HG03571 (cell line): ENCODE data around the gene NIPBL.
"Not testable (repeated sequence)": the region's sequence is repeated elsewhere in the genome, so short reads cannot be mapped to it uniquely, and the experiment has no call there.

Experiments used
- ATAC-seq: cut with Tn5 transposase; IDR thresholded peaks from one replicate; pipeline ENCODE4 v1.9.1; 2021; ENCODE audit not compliant: unreplicated experiment

The NIPBL gene

DNA sequence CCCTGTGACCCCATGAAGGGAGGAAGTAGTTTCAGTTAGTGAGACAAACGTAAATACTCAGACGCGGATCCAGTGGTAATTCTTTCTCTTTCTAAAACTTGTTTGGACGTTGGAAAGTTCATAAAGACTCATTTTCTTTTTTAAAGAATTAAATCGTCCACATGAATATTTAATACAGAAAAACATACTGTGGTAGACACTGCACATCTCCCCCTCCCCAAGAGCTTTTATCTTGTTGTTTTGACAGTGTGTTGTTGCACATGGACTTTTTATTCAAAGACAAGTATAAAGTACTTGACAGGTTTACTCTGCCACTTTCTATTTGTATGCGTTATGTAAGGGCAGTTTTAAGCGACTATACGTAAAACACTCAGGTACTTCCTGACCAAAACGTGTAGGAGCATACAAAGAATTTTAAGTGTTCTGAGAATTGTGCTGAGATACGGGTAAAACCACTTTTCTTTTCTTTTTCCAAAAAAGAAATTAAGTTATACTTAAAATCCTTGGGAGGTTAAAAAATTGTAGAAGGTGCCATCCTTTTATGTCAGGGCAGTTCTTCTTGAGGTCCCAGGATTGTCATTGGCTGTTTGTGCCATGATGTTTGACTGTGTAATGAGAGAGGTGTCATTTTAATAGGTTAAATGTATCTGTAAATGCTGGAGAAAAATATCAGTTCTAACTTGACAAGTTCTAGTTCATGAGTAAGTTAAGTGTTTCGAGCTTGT is 1.3 kb downstream of the NIPBL start:
- ATAC-seq: no peak

DNA sequence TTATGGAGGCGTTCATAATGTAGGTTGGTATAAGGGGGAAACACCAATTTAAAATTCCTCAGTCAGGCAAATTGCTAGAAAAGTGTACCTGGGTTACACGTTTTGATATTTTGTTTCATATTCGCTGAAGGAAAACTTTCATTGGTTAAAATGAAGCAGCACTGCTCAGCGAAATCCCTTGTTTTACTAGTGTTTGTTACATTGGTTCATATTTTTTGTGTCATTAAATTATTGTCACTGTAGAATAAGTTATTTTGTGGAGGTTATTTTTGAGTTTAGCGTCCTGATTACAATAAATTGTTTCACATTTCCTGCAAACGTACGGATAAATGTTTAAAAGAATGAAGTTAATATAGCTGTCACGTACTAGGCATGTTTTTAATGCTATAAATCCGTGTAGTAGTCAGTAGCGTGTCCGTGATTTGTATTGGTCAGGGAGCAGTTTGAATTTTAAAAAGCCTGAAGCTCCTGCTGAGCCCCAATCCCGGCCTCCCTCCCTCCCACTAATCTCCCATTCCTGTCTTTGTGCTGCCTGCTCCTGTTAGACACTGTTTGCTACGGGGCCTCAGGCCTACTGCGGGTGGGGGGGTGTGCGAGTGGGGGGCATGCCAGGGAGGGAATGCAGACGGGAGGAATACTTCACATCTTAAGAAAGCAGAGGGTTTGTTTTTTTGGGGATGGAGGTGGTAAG is 2.0 kb downstream of the NIPBL start:
- no peak for ATAC-seq

DNA sequence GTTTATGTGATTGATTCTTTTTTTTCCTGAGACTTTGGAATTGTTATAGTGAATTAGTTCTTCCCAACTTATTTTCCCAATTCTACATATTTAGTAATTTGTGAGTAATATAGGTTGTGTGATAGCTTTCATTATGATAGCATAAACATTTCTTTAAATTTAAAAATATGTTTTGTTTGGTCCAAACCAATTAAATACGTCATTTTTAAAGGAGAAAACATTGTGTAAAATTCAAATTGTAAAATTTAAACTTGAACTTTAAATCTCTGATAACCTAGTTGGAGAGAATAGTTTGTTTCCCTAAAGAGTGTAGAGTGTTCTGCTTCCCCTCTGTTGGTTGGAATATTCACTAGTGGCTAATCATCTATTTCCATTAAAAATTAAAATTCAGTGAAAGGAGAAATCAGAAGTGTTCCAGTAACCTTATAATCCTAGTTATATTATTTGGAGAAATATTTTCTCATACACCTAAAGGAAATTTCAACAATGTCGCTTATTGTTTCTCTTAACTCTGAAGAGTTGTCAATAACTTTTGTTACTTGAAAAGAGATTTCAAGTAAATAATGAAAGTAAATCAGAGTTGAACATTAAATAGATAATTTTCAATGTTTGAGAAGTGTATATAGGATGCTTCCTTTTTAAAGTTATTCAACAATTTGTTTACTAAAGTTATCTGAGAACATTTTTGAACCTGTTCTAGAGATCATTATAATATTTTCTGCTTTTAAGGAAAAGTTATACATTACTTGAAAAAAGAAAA is 2.9 kb downstream of the NIPBL start:
- no peak for ATAC-seq

DNA sequence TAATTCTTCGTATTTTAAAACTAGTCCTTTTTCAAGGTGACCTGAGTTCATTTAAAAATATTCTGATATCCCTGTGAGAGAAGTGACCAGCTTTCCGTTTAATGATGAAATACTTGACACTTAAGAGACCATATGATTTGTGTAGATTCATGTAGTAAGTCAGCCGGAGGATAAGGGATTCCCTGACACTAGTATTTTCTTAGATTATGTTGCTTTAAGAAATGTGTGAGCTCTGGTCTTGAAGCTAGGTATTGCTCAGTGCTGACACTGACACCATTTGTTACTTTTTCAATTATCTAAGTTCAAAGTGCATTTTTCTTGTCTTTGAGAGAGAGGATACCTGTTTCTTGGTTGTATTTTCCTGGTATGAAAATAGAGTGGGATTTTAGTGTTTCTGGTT is 4.2 kb downstream of the NIPBL start:
- no peak for ATAC-seq

DNA sequence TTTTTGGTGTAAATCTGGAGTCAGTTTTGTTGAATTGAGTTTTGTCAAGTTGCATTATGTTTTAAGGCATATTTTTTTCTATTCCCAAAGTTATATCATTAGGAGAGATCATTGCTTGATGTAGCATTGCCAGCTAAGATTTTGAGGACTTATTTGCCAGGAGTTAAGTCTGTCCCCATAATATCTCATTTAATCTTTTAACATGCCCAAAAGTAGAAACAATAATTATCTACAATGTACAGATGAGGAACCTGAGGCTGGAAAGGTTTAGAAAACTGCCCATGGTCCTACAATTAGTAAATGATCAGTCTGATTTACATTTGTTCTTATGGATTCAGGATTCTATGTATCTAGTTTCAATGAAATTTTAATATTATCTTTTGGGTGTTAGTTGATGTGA is 4.7 kb downstream of the NIPBL start:
- ATAC-seq: no peak

DNA sequence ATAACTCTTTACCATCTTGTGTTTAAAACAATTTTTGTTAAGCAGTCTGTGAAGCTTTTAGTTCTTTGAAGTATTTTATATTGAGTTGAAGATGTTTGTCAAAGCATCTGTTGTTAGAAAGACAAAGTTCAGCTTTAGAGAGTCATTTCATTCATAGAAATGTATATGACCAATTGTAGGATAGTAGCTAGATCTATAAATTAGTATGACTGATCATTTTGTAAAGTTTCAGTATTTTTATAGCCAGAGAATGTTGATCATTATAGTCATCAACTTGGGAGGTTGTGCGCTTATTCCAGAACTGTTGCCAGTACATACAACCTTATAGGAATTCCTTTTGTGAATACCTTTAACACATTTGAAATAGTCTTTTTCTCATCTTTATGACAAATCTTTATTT is 5.2 kb downstream of the NIPBL start:
- no peak for ATAC-seq

- peak; percentile 40 for ATAC-seq
Measured at GRCh38 chr5:36882250-36882649, 5.7 kb downstream of the NIPBL start.

DNA sequence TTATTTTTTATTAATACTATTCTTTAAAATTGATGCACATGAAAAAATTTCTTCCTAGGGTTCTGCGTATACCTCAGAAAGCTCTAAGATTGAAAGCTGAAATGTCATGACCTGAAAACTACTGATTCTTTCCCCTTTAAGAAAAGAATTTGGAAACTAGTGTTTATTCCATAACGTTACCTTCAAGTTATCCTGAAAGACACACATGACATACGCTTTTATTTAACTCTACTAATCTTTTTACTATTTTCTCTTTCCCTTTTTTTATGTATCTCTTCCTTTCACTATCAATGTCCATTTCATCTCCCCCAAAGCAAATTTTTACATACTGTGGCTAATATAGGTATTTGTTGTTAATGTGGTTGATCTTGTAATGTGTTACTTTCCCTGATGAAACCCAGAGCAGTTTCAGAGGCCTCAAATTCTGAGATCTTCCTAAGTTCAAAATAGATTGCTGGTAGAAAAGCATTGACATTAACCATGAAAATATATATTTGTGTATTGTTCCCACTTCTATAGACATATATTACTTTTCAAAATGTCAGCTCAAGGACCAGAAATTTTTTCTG is 7.4 kb downstream of the NIPBL start:
- no peak for ATAC-seq

DNA sequence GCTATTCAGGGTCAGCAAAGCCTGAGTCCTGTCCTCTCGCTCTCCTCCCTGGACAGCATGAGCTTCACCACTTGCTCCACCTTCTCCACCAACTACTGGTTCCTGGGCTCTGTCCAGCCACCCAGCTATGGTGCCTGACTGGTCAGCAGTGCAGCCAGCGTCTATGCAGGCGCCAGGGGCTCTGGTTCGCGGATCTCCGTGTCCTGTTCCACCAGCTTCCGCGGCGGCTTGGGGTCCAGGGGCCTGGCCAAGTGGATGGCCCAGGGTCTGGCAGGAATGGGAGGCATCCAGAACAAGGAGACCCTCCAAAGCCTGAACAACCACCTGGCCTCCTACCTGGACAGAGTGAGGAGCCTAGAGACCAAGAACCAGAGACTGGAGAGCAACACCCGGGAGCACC is 8.6 kb downstream of the NIPBL start:
- ATAC-seq: no peak

GRCh38 chr5:36885566-36886485 is 9.3 kb downstream of the NIPBL start:
- no peak for ATAC-seq

DNA sequence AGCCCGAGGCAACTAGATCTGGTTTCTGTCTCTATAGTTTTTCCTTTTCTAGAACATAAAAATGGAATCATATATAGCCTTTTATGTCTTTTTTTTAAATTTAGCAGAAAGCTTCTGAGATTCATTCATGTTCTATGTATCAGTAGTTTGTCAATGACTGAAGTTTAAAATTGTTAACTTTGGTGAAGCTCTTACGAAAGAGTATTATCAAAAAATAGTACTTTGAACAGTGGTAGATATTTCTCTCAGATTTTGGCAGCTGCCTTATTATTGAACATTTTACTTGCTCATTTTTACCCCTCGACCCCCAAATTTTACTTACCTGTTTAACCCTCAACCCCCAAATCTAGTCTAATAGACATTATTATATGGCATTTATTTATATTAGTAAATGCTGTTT is 10.2 kb downstream of the NIPBL start:
- ATAC-seq: no peak

GRCh38 chr5:36887532-36887931 is 11.0 kb downstream of the NIPBL start:
- ATAC-seq: no peak

DNA sequence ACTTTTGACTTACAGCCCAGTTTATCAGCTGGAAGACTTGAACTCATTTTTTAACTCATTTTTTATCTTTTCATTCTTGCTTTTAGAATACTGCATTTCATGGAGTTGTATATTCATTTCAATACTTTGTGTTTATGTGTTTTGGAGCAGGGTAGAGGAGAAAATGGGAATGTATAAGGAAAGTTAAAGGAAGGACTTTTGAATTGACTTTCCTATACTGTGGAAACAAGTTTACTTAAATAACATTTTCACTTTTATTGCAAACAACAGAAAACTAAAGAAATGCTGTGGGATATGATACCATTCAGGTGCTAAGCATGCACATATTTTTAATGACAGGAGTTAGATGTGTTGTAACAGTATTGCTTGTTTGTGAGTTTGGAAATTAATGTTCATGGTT is 11.7 kb downstream of the NIPBL start:
- no peak for ATAC-seq

- ATAC-seq: no peak
Measured at GRCh38 chr5:36889264-36889663, 12.7 kb downstream of the NIPBL start.

- no peak for ATAC-seq
Measured at GRCh38 chr5:36891266-36891665, 14.7 kb downstream of the NIPBL start.

GRCh38 chr5:36892085-36892830 is 15.7 kb downstream of the NIPBL start:
- ATAC-seq: not testable (repeated sequence)

DNA sequence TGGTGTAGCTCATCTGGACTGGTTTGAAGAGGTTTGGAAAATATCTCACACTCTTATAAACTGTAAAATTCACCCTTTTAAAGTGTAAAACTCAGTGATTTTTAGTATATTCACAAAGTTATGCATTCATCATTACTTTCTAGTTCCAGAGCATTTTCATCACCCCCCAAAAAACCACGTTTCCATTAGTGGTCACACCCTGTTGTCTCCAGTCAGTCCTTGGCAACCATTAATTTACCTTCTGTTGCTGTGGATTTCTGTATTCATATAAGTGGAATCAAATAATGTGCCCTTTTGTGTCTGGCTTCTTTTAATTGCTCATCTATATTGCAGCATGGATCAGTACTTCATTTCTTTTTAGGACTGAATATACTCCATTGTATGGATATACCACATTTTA is 18.4 kb downstream of the NIPBL start:
- ATAC-seq: no peak

GRCh38 chr5:36896476-36896875 is 19.9 kb downstream of the NIPBL start:
- ATAC-seq: no peak

DNA sequence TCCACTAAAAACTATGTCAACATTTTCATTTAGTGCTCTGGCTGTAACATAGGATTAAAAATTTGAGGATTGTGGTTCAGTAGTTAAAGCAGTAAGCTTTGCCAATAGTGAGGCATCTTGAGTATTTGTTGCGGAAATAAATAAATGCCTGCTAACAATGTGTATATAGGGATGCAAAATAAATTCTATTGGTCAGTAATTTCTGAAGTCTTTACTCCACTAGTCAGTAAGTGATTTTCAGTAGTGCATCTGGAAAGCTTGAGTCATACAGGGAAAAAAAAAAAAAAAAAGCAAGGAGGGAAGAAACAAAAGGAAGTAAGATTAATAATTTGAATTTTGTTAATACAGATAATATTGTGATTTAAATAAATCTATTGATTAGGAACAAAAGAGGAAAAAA is 21.0 kb downstream of the NIPBL start:
- ATAC-seq: no peak

- no peak for ATAC-seq
Measured at GRCh38 chr5:36899860-36900259, 23.3 kb downstream of the NIPBL start.
